Heart left ventricle (tissue), 16 donors: ENCODE measurements around the gene PTPRS. TPM values are rescaled to one million over a fixed set of nuclear protein-coding genes. Genes with fewer than 3 reads are reported as not detected.

Source experiments
- ATAC-seq, 4 donors: fragments of 200-7000 bp; cut with Tn5 transposase; one replicate each; pipeline ENCODE4 v1.9.1; 2020 to 2022; ENCODE audit warnings: moderate library complexity in 4 of 4, mild to moderate bottlenecking in 3 of 4, moderate number of reproducible peaks in 1 of 4
- DNase-seq, 5 donors: peaks; one replicate each; pipeline ENCODE4 v3.0.0-alpha.2; 2020
- H3K27ac ChIP-seq, 12 donors: fragments of 200-600 bp; sonication (generic) in 4 of 12; one replicate each; pipeline versions ENCODE4 v1.5.0 to v1.8.0; 2016 to 2022; ENCODE audit warnings: mild to moderate bottlenecking in 2 of 12
- H3K27me3 ChIP-seq, 9 donors: fragments of 200-600 bp; sonication (generic) in 2 of 9; one replicate each; pipeline versions ENCODE4 v1.5.1 to v1.8.0; 2016 to 2022; ENCODE audit warnings: mild to moderate bottlenecking in 3 of 9
- H3K36me3 ChIP-seq, 9 donors: fragments of 200-600 bp; sonication (generic) in 2 of 9; one replicate each; pipeline versions ENCODE4 v1.5.0 to v1.8.0; 2018 to 2022; ENCODE audit warnings: mild to moderate bottlenecking in 2 of 9
- H3K4me1 ChIP-seq, 12 donors: fragments of 200-600 bp; sonication (generic) in 4 of 12; one replicate each; pipeline versions ENCODE4 v1.5.0 to v1.8.0; 2016 to 2022; ENCODE audit warnings: mild to moderate bottlenecking in 3 of 12
- H3K4me3 ChIP-seq, 12 donors: fragments of 200-600 bp; sonication (generic) in 4 of 12; one replicate each; pipeline versions ENCODE4 v1.5.0 to v1.8.0; 2017 to 2022; ENCODE audit warnings: mild to moderate bottlenecking in 9 of 12, moderate library complexity in 4 of 12
- H3K9me3 ChIP-seq, 12 donors: fragments of 200-600 bp; sonication (generic) in 4 of 12; one replicate each; pipeline versions ENCODE4 v1.5.0 to v1.8.0; 2016 to 2022; ENCODE audit warnings: mild to moderate bottlenecking in 1 of 12
- POLR2A ChIP-seq, 2 donors: fragments of 450-650 bp; IDR thresholded peaks; one replicate each; pipeline ENCODE4 v1.6.1; 2017; ENCODE audit warnings: antibody characterized with exemption in 2 of 2, mild to moderate bottlenecking in 2 of 2, moderate library complexity in 2 of 2
- WGBS, 4 donors: extraction: QIAGEN DNeasy Blood & Tissue Kit in 2 of 4; methylation state at CpG; one replicate each; pipeline versions ENCODE4 v1.1.5 to v1.1.7; 2013 to 2018; 5-methylcytosine and 5-hydroxymethylcytosine counted together
- intact Hi-C, 10 donors: fragments of 100-400 bp; cut with DNase I; formaldehyde crosslinking; loops; one replicate each; pipeline versions ENCODE4 v1.11.1 to v1.14.2; 2022
- polyA plus RNA-seq, 2 donors: library from polyadenylated mRNA; stranded (reverse); fragments of 200-250 nt; gene quantifications; one replicate each; pipeline ENCODE4 v1.2.3, GENCODE V29; 2013
- total RNA-seq, 9 donors: library from RNA; depleted of rRNA in 2 of 9; stranded (reverse); fragments of >200 nt in 2 of 9; fragmentation: NEBNext Ultra II Directional in 3 of 9; extraction: Animal tissue kit (Norgen Biotek cat#: 25700) in 3 of 9; gene quantifications; one replicate each; pipeline versions ENCODE4 v1.1.0 to v1.2.4, GENCODE V29; 2016 to 2023
- TF ChIP-seq, protein P1 (sequence below), 12 donors: fragments of 200-600 bp; sonication (generic) in 4 of 12; IDR thresholded peaks; one replicate each; pipeline versions ENCODE4 v1.5.0 to v1.8.0; 2018 to 2022; ENCODE audit warnings: antibody characterized with exemption in 12 of 12, mild to moderate bottlenecking in 5 of 12
- donor health status: ischemic (EF 13 %, LVEDD 7.1; RV severe dilation, severe dysfunction).
- donor health status: healthy with polysubstance abuse.
- donor health status: DM: no; HTN: yes; CAD: no.
- donor health status: DM: no; HTN: no; CAD: no.
- donor health status: ischemic (EF 25% LVEDD 6.9; RV normal size, moderate dysfunction).
- donor health status: ischemic (EF 25% LVEDD 5.7; RV mildly dilated, moderate dysfunction).
- donor health status: healthy.
- donor health status: DM: yes; HTN: yes; CAD: no.
- donor health status: ischemic (EF 35%, LVEDD 5.7; RV mildly dilated, moderate dysfunction).
- donor health status: nonischemic (EF 11% LVEDD 7.7; RV severe dilation, severe dysfunction).
- donor health status: DM: yes; HTN: yes; CAD: no.
- donor health status: PGD.
- donor health status: ischemic (EF 29% LVEDD 5.4; RV normal size, mild dysfunction).
- donor health status: nonischemic (EF 23%, LVEDD 6.1; RV moderate dilation, normal function).

PTPRS gene
- total and polyA plus RNA-seq, 11 donors = 6.3 to 113 (median 33.0) TPM

DNA sequence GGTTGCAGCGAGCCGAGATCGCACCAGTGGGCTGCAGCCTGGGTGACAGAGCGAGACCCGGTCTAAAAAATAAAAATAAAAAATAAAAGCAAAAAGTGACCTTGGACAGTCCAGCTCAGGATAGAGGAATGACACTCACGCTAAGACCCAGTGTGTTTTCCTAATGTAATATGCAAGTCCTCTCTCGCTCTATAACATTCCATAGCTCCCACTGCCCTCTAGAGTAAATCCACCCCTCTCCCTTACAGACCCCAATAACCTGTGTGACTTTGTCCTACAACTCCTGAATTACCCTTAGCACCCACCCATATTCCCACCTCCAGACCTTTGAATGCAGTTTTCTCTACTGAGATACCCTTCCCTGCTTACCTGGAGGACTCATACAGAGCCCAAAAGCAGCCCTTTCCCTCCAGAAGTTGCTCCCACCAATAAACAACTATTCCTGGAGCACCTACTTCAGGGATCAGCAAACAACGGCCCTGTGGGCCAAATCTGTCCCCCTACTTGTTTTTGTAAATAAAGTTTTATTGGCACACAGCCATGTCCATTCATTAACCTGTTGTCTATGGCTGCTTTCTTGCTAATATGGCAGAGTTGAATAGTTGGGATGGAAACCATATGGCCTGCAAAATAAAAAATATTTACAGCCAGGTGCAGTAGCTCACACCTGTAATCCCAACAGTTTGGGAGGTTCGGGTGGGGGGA lies 39.8 kb upstream of the PTPRS start:
- Histone ChIP-seq H3K27me3 (peaks cover 0 to 11% (median 0%) of the 10 kb centered on the region in 9 donors), H3K9me3 (peaks cover 0 to 65% (median 20%) of the 10 kb centered on the region in 12 donors), H3K4me3 (no peak overlapping the region), H3K36me3 (no peaks in the 10 kb centered on the region), H3K4me1 (no peaks in the 10 kb centered on the region), H3K27ac (no peak overlapping the region)
- DNase-seq = no peak
- WGBS, 4 donors = 85 to 92% (median 90%) methylated on average over 9 of the region's 9 CpGs
- intact Hi-C loops = no loop called here
- TF ChIP-seq, protein P1, sequence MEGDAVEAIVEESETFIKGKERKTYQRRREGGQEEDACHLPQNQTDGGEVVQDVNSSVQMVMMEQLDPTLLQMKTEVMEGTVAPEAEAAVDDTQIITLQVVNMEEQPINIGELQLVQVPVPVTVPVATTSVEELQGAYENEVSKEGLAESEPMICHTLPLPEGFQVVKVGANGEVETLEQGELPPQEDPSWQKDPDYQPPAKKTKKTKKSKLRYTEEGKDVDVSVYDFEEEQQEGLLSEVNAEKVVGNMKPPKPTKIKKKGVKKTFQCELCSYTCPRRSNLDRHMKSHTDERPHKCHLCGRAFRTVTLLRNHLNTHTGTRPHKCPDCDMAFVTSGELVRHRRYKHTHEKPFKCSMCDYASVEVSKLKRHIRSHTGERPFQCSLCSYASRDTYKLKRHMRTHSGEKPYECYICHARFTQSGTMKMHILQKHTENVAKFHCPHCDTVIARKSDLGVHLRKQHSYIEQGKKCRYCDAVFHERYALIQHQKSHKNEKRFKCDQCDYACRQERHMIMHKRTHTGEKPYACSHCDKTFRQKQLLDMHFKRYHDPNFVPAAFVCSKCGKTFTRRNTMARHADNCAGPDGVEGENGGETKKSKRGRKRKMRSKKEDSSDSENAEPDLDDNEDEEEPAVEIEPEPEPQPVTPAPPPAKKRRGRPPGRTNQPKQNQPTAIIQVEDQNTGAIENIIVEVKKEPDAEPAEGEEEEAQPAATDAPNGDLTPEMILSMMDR (IDR thresholded peaks at IDR 0.05) = no peak
- no peak for TF ChIP-seq POLR2A (IDR thresholded peaks at IDR 0.05)
- ATAC-seq = no peak

DNA sequence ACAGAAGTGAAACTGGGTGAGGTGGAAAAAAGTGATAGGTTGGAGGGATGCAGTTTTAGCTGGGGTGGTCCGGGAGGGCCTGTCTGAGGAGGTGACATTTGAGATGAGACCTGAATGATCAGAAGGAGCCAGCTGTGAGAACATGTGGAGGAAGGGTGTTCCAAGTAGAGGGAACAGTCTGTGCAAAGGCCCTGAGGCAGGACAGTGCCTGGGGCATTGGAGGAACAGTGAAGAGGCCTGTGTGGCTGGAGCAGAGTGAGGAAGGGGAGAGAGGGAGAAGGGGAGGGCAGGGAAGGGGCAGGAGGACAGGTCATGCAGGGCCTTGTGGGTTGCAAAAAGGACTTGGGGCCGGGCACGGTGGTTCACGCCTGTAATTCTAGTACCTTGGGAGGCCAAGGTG lies 36.3 kb upstream of the PTPRS start:
- WGBS, 4 donors = 78 to 92% (median 89%) methylated on average over 4 of the region's 4 CpGs
- peaks cover 0 to 30% (median 8%) of the 10 kb centered on the region in 12 donors for H3K9me3 ChIP-seq
- DNase-seq (no peak), ATAC-seq (no peak)
- peaks cover 0 to 19% (median 0%) of the 10 kb centered on the region in 9 donors for H3K27me3 ChIP-seq
- intact Hi-C loops = loop anchor here in 2 of 10 donors (5.0 to 10.0 kb wide), 2 partner anchors 330 to 332 kb away; no protein-coding TSS in a partner anchor
- no peaks in the 10 kb centered on the region for H3K36me3 ChIP-seq
- no peaks in the 10 kb centered on the region for H3K4me1 ChIP-seq
- no peak overlapping the region for H3K27ac ChIP-seq
- no peak overlapping the region for H3K4me3 ChIP-seq
- TF ChIP-seq POLR2A (IDR thresholded peaks at IDR 0.05) = no peak
- TF ChIP-seq, protein P1 (IDR thresholded peaks at IDR 0.05) = no peak

DNA sequence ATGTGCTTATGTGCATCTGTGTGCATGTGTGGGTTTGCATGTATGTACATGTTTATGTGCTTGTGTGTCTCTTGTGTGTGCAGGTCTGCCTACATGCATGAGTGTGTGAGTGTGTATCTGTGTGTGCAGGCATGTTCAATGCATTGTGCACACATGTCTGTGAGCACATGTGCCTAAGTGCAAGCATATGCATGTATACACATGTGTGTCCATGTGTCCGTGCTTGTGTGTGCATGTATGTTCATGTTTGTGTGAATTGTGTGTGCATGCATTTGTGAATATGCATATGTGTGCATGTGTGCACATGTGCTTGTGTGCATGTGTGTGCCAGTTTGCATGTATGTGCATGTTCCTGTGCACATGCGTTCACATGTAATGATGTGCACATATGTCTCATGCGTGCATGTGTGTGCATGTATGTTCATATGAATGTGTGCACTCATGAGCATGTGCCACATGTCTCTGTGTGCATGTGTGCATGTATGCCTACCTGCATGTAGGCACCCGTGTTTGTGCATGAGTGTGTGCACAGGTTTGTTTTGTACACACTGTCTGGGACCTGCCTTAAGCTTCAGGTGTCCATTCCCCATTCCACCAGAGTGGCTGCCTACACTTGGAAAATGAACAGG lies 32.1 kb upstream of the PTPRS start:
- TF ChIP-seq, protein P1 (IDR thresholded peaks at IDR 0.05) = no peak
- no peak for TF ChIP-seq POLR2A (IDR thresholded peaks at IDR 0.05)
- Histone ChIP-seq H3K4me1 (no peaks in the 10 kb centered on the region), H3K36me3 (no peaks in the 10 kb centered on the region), H3K27me3 (peaks cover 0 to 36% (median 0%) of the 10 kb centered on the region in 9 donors), H3K4me3 (no peak overlapping the region), H3K27ac (no peak overlapping the region), H3K9me3 (no peaks in the 10 kb centered on the region)
- no peak for DNase-seq
- no peak for ATAC-seq
- intact Hi-C loops = loop anchor here in 1 of 10 donors (10.0 kb wide), 1 partner anchor 328 kb away; no protein-coding TSS in a partner anchor
- 79 to 93% (median 87%) methylated on average over 4 of the region's 4 CpGs for WGBS, 4 donors

DNA sequence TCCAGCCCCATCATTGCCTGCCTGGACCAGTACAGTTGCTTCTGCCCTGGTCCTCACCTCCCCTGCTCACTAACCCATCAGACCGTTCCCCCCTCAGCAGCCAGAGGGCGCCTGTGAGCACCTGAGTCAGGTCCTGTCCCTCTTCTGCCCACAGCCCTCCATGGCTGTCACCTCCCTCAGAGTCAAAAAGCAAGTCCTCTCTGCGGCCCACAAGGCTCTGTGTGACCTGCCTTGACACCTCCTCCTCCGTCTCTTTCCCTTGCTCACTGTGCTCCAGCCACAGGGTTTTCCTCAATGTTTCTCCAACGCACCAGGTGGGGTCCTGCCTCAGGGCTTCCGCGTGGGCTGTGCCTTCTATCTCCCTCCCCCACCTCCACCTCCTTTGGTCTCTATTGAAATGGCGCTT lies 29.4 kb upstream of the PTPRS start:
- 29 to 34% (median 32%) methylated on average over 8 of the region's 8 CpGs for WGBS, 4 donors
- DNase-seq = no peak
- no peaks in the 10 kb centered on the region for H3K4me1 ChIP-seq
- ATAC-seq = no peak
- no peak overlapping the region for H3K4me3 ChIP-seq
- no peaks in the 10 kb centered on the region for H3K36me3 ChIP-seq
- peaks cover 0 to 41% (median 0%) of the 10 kb centered on the region in 9 donors for H3K27me3 ChIP-seq
- TF ChIP-seq POLR2A (IDR thresholded peaks at IDR 0.05) = no peak
- TF ChIP-seq, protein P1 (IDR thresholded peaks at IDR 0.05) = peak in 7 of 12 donors; percentile 15 to 41 (median 30)
- H3K27ac ChIP-seq = no peak overlapping the region
- H3K9me3 ChIP-seq = no peaks in the 10 kb centered on the region
- intact Hi-C loops = loop anchor here in 1 of 10 donors (10.0 kb wide), 1 partner anchor 325 kb away; no protein-coding TSS in a partner anchor
